Stimulated activated CD4-positive, alpha-beta T cell treated with anti-CD3 and anti-CD28 coated beads, Interleukin-12 subunit alpha, Interleukin-12 subunit beta, amount 100 ng/mL, for 48 hours (primary cell): ENCODE measurements around the gene MRPL38.
"Not testable (repeated sequence)": the region's sequence is repeated elsewhere in the genome, so short reads cannot be mapped to it uniquely, and the experiment has no call there.

Source experiments
- DNase-seq, 3 donors: peaks; one replicate each; pipeline ENCODE4 v3.0.0-alpha.2; 2020; ENCODE audit warnings: low read depth in 2 of 3, low spot score in 1 of 3

The MRPL38 gene

DNA sequence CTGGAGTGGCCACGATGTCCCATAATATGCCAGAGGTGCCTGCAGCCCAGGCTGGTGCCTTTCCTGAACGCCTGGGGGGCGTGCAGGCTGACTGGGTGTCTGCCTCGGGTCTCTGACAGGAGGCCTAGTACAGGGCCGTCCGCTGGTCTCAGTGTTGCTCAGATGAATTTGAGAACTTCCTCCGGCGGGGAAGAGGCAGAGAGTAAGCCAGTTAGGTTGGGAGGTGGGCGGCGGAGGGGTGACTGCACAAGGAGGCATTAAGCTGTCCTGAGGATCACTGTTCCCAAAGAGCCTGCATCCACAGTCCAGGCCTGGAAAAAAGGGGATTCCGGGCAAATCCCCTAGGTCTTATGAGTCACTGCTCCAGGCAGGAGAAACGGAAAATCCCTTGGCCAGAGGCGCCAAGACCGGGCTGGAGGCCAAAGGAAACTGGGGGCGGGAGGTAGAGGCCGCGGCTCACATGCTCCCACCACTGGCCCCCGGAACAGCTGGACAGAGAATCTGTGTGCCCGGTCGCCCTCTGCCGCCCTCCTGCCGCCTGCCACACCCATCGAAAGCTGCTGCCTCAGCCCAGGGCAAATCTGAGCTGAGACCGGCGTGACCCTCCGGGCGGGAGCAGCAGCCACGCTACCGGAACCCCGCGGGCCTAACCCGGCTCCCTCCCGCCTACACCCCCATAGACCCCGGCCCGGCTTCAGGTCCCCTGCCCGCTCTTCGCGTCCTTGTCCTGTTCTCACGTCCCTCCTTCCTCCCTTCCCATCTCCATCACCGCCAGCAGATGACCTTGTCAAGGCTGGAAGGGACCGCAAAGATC lies 27.5 kb downstream of the MRPL38 start:
- no peak for DNase-seq

- peak in 1 of 3 donors; percentile 39 for DNase-seq
Measured at GRCh38 chr17:75876190-75876937, 28.3 kb downstream of the MRPL38 start.

DNA sequence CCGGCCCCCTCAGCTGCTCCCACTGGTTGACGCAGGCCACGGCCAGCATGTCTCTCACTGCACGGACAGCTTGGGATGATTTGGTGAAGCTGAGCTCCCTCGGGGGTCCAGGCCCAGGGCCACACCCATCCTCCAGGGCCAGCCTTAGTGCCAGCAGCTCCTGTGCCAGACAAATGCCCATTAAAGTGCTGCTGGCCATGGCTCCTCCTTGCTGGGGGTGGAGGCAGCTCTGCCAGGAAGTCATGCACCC lies 28.8 kb downstream of the MRPL38 start:
- DNase-seq, result no peak

- DNase-seq, result no peak
Measured at GRCh38 chr17:75875182-75875939, 29.3 kb downstream of the MRPL38 start.

GRCh38 chr17:75874323-75875181 lies 30.1 kb downstream of the MRPL38 start:
- DNase-seq, result no peak

- no peak for DNase-seq
Measured at GRCh38 chr17:75873587-75874322, 30.9 kb downstream of the MRPL38 start.

GRCh38 chr17:75872434-75873351 lies 32.0 kb downstream of the MRPL38 start:
- DNase-seq, result no peak

- DNase-seq, result not testable (repeated sequence)
Measured at GRCh38 chr17:75870228-75870627, 34.5 kb downstream of the MRPL38 start.

DNA sequence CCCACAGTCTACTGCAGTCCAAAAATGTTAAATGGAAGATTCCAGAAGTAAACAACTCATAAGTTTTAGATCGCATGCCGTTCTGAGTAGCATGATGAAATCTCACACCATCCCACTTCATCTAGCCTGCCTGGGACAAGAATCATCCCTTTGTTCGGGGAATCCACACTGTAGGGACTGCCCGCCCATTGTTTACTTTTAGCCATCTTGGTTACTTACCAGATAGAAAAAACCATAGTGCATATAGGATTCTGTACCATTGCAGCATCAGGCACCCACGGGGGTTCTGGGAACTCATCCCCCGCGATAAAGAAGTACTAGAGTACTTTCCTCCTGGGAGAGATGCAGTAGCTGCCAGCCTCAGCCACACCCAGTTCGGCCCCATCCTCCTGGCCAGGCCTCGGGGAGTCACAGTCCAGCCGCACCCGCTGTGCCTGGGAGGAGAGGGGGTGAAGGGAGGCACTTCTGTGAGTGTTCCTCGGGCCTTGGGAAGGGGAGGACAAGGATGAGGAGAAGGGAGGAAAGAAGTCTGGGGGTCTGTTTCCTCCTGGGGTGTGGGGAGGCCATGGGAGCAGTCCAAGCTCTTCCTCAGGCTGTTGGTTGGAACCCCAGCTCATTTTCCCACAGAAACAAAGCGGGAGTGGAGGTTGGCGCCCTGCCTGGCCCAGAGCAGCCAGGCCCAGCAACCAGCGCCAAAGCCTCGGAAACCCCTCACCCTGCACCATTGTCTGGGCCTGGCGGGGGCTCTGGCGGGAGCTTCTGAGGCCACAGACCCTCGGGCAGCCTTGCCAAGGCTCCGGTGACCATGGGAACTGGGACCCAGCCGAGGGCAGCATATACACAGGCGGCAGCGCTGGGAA lies 35.2 kb downstream of the MRPL38 start:
- DNase-seq, result no peak

GRCh38 chr17:75868730-75869281 lies 35.9 kb downstream of the MRPL38 start:
- DNase-seq, result not testable (repeated sequence)

DNA sequence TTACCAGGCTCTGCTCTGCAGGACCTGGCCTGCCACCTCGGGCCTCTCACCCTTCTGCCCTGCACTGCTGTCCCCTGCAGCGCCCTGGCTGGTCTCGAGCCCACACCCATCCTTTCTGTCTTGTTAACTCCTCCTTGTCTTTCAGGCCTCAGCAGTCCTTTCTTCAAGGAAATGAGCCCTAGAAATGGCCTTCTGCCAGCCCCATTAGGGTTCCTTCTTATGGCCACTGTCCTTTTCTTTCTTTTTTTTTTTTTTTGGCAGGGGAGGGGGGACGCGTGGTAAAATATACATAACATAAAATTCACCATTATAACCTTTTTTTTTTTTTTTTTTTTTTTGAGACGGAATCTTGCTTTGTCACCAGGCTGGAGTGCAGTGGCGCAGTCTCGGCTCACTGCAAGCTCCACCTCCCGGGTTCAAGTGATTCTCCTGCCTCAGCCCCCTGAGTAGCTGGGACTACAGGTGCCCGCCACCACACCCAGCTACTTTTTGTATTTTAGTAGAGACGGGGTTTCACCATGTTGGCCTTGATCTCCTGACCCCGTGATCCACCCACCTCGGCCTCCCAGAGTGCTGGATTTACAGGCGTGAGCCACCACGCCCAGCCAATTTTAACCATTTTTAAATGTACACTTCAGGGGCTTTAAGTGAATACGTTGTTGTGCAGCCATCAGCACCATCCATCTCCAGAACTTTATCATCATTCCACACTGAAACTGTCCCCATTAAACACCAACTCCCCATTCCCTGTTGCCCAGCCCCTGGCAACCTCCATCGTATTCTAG lies 39.1 kb downstream of the MRPL38 start:
- not testable (repeated sequence) for DNase-seq

- DNase-seq, result not testable (repeated sequence)
Measured at GRCh38 chr17:75864887-75865286, 39.8 kb downstream of the MRPL38 start.

DNA sequence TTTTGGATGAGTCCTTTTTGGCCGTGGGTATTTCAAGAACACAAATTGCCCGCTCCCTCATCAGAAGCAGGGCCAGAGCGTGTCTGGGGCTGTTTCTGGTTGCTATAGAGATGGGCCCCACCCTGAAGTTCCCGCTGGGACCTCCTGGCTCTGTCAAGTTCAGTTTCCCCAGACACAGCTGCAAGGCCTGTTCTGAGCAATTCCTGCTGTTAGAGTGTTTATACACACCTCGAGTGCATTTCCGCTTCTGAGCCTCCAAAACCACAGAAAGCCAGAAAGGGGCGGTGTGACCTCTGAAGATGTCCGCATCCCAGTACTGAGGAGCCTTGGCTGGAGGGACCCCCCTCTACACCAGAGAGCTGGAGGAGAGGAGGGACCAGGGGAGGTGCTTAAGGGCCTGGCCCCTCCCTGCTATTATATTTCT lies 40.2 kb downstream of the MRPL38 start:
- DNase-seq, result no peak

DNA sequence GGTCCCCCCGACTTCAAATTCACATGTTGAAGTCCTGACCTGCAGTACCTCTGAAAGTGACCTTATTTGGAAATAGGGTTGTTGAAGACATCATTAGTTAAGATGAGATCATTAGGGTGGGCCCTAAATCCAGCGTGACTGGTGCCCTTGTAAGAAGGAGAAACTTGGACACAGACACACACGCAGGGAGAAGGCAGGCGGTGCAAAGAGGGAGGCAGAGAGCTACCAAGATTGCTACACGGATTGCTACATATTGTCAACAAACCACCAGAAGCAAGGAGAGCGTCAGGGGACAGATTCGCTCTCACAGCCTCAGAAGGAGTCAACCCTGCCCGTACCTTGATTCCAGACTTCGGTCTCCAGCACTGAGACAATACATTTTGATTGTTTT lies 42.8 kb downstream of the MRPL38 start:
- DNase-seq, result no peak

DNA sequence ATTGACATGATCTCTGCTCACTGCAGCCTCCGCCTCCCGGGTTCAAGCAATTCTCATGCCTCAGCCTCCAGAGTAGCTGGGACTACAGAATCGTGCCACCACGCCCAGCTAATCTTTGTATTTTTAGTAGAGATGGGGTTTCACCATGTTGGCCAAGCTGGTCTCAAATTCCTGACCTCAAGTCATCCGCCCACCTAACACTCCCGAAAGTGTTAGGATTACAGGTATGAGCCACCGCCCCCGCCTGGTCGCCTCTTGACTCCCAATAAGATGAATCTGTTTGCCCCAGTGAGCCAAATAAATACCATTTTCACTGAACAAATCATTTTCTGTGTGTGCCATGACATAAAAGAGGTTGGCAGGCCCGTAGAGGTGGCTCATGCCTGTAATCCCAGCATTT lies 45.3 kb downstream of the MRPL38 start:
- DNase-seq, result not testable (repeated sequence)

GRCh38 chr17:75856062-75856756 lies 48.5 kb downstream of the MRPL38 start:
- DNase-seq, result no peak
